ENCODE results near the gene MERTK. TPM values are rescaled to one million over a fixed set of nuclear protein-coding genes. Genes with fewer than 3 reads are reported as not detected.

Gene MERTK
- total and polyA plus RNA-seq, 7 donors, result 0.73 to 4.2 (median 1.6) TPM

DNA sequence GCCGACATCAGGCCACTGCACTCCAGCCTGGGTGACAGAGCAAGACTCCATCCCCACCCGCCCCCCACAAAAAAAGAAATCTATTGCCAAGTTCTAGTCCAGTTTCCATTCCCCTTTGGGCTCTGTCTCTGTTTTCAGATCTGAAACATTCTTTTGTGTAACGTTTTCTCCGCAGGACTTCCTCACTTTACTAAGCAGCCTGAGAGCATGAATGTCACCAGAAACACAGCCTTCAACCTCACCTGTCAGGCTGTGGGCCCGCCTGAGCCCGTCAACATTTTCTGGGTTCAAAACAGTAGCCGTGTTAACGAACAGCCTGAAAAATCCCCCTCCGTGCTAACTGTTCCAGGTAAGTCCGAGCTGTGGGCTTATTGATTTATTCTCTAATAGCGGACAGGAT lies 48.8 kb downstream of the MERTK start:
- DNase-seq, result no peak
- 90 to 95% (median 92%) methylated on average over 11 of the region's 11 CpGs for WGBS, 3 donors
- Histone ChIP-seq H3K27me3 (ENCODE audit: insufficient read depth in 3 of 3, low read length in 2 of 3) (no peaks in the 10 kb centered on the region), H3K36me3 (ENCODE audit: insufficient read depth in 1 of 2, low read depth in 1 of 2) (no peaks in the 10 kb centered on the region), H3K27ac (peak overlapping the region; percentile 64), H3K9me3 (no peaks in the 10 kb centered on the region), H3K4me3 (no peak overlapping the region), H3K4me1 (peaks cover 16% of the 10 kb centered on the region)
- no peak for TF ChIP-seq CTCF (IDR thresholded peaks at IDR 0.05)
- intact Hi-C loops (cut with DNase I), result no loop called here
- peak in 1 of 4 donors; percentile 7 for ATAC-seq

- Histone ChIP-seq H3K27ac (no peak overlapping the region), H3K27me3 (ENCODE audit: insufficient read depth in 3 of 3, low read length in 2 of 3) (no peaks in the 10 kb centered on the region), H3K9me3 (no peaks in the 10 kb centered on the region), H3K4me3 (no peak overlapping the region), H3K36me3 (ENCODE audit: insufficient read depth in 1 of 2, low read depth in 1 of 2) (no peaks in the 10 kb centered on the region), H3K4me1 (peaks cover 16% of the 10 kb centered on the region)
- TF ChIP-seq CTCF (IDR thresholded peaks at IDR 0.05), result no peak
- ATAC-seq (no peak), DNase-seq (no peak)
- WGBS, 3 donors, result 87 to 91% (median 88%) methylated on average over 4 of the region's 4 CpGs
- intact Hi-C loops (cut with DNase I), result no loop called here
These were observed 50.4 kb downstream of the MERTK start for GRCh38 chr2:111948832-111949231.

DNA sequence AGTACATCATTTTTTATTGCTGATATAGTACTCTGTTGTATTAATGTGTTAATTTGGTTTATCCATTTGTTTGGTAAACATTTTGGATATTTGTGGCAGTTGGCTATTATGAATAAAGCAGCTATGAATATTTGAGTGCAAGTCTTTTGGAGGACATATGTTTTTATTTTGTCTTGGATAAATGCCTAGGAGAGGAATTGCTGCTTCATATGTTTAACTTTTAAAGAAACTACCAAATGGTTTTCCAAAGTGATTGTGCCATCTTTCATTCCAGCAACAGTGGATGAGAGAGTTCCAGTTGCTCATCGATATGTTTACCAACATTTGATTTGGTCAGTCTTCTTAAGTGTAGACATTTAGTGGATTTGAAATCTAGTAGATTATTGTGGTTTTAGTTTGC lies 51.8 kb downstream of the MERTK start:
- TF ChIP-seq CTCF (IDR thresholded peaks at IDR 0.05), result no peak
- H3K27ac ChIP-seq, result no peak overlapping the region
- H3K36me3 ChIP-seq (ENCODE audit: insufficient read depth in 1 of 2, low read depth in 1 of 2), result no peaks in the 10 kb centered on the region
- no peak overlapping the region for H3K4me3 ChIP-seq
- no peak for ATAC-seq
- DNase-seq, result no peak
- no peaks in the 10 kb centered on the region for H3K27me3 ChIP-seq (ENCODE audit: insufficient read depth in 3 of 3, low read length in 2 of 3)
- H3K4me1 ChIP-seq, result peaks cover 16% of the 10 kb centered on the region
- intact Hi-C loops (cut with DNase I), result no loop called here
- H3K9me3 ChIP-seq, result no peaks in the 10 kb centered on the region
- WGBS, 3 donors, result 90 to 95% (median 91%) methylated on average over 1 of the region's 1 CpG

DNA sequence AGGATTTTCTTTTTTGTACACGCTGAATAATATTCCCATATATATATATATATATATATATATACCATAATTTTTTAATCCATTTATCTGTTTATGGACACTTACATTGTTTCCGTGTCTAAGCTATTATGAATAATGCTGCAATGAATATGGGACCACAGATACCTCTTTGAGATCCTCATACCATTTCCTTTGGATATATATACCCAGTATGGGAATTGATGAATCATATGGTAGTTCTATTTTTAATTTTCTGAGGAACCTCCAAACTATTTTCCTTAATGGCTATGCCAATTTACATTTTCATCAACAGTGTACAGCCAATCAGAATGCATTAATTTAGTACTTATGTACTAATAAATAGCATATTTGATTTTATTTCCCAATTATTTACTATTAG lies 53.1 kb downstream of the MERTK start:
- intact Hi-C loops (cut with DNase I), result no loop called here
- no peaks in the 10 kb centered on the region for H3K9me3 ChIP-seq
- ATAC-seq, result no peak
- WGBS, 3 donors, result 89 to 99% (median 96%) methylated on average over 2 of the region's 2 CpGs
- peaks cover 9% of the 10 kb centered on the region for H3K4me1 ChIP-seq
- H3K27me3 ChIP-seq (ENCODE audit: insufficient read depth in 3 of 3, low read length in 2 of 3), result no peaks in the 10 kb centered on the region
- H3K36me3 ChIP-seq (ENCODE audit: insufficient read depth in 1 of 2, low read depth in 1 of 2), result no peaks in the 10 kb centered on the region
- no peak overlapping the region for H3K4me3 ChIP-seq
- no peak overlapping the region for H3K27ac ChIP-seq
- TF ChIP-seq CTCF (IDR thresholded peaks at IDR 0.05), result no peak
- DNase-seq, result no peak

DNA sequence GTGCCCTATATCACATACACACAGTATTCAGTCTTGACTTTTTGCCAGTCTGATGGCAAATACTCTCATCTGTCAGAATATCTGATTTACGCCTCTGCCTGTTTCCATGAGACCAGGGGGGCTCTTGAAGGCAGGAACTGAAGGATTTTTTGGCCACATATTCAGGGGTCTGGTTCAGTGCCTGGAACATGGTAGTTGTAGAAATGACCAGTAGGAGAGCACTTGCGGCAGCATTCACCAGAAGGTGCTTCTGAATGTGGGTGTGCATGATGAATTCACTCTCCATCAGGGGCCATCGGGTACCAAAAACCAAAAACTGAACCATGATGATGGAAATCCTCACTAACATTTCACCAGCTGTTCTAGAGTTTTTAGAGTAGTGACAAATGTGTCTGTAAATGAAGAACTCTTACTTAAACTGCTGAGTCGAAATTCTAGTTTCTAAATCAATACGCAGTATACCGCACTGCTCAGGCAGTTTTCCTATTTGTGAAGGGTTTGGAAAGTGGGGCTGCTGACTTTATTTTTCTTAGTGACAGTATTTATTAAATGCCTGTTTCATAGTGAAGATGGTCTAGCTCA lies 54.6 kb downstream of the MERTK start:
- ATAC-seq (no peak), DNase-seq (no peak)
- no peak for TF ChIP-seq CTCF (IDR thresholded peaks at IDR 0.05)
- H3K4me1 ChIP-seq, result no peaks in the 10 kb centered on the region
- no peak overlapping the region for H3K27ac ChIP-seq
- no peaks in the 10 kb centered on the region for H3K27me3 ChIP-seq (ENCODE audit: insufficient read depth in 3 of 3, low read length in 2 of 3)
- WGBS, 3 donors, result 93 to 96% (median 93%) methylated on average over 6 of the region's 6 CpGs
- H3K9me3 ChIP-seq, result no peaks in the 10 kb centered on the region
- H3K36me3 ChIP-seq (ENCODE audit: insufficient read depth in 1 of 2, low read depth in 1 of 2), result no peaks in the 10 kb centered on the region
- no peak overlapping the region for H3K4me3 ChIP-seq
- intact Hi-C loops (cut with DNase I), result no loop called here

Data from psoas muscle (tissue), 8 donors.